HepG2 (cell line): ENCODE measurements around the gene DAAM2. TPM values are rescaled to one million over a fixed set of nuclear protein-coding genes. Genes with fewer than 3 reads are reported as not detected.

Experiments
- ATAC-seq: fragments of 200-7000 bp; cut with Tn5 transposase; 3 replicates; pipeline ENCODE4 v1.9.1; 2020; ENCODE audit warnings: mild to moderate bottlenecking, moderate library complexity
- BruUV-seq: library from RNA; stranded (reverse); fragments of 400-500 nt; replicated peaks from 2 replicates; lab custom pipeline; 2021; lab: Mats Ljungman, UMichigan
- CTCF ChIA-PET: fragments of 300-600 bp; formaldehyde crosslinking; extraction: SDS; loops from one replicate; lab custom pipeline; 2021; ENCODE audit warnings: low total read pairs, inconsistent platforms, low intra/inter-chr PET ratio; lab: Yijun Ruan, JAX
- POLR2A ChIA-PET: fragments of 350-600 bp; sonication (Branson Sonifier 250); formaldehyde crosslinking; loops from one replicate; lab custom pipeline; 2020; ENCODE audit warnings: antibody characterized with exemption, inconsistent platforms; lab: Yijun Ruan, JAX
- DNase-seq: peaks from one replicate; pipeline ENCODE4 v3.0.0-alpha.2; 2015; ENCODE audit warnings: low spot score
- FAIRE-seq: peaks from 3 replicates; lab custom pipeline; 2011; peaks lifted over from hg19 to GRCh38; lab: Jason Lieb, UNC
- H2AFZ ChIP-seq: one replicate; pipeline ENCODE4 v1.6.1; 2011; ENCODE audit warnings: low read length, inconsistent platforms
- H3K27ac ChIP-seq: fragments of 300-600 bp; 3 replicates; pipeline ENCODE4 v1.8.0; 2011; ENCODE audit warnings: mixed run types, mild to moderate bottlenecking, mixed read lengths, low read length, inconsistent platforms; ENCODE audit not compliant: insufficient read depth; ENCODE audit errors: extremely low read length
- H3K27me3 ChIP-seq, 2 experiments: fragments of 200-600 bp in 1 of 2; 2 replicates in 1 of 2; 3 replicates in 1 of 2; pipeline versions ENCODE4 v1.6.0 to v1.8.0; 2011; ENCODE audit warnings: low read length in 2 of 2, mild to moderate bottlenecking in 2 of 2, moderate library complexity in 2 of 2, inconsistent platforms in 1 of 2; ENCODE audit not compliant: insufficient read depth in 2 of 2, control insufficient read depth in 1 of 2
- H3K36me3 ChIP-seq, 2 experiments: fragments of 200-600 bp in 1 of 2; replicated peaks in 1 of 2; 2 replicates in 1 of 2; 3 replicates in 1 of 2; pipeline versions ENCODE4 v1.5.1 to v1.8.0; 2011; ENCODE audit warnings: low read length in 2 of 2, inconsistent platforms in 1 of 2; ENCODE audit not compliant: insufficient read depth in 2 of 2, control insufficient read depth in 1 of 2
- H3K4me1 ChIP-seq: 2 replicates; pipeline ENCODE4 v1.5.1; 2012; ENCODE audit warnings: low read length, inconsistent platforms; ENCODE audit not compliant: insufficient read depth
- H3K4me2 ChIP-seq: 2 replicates; pipeline ENCODE4 v1.6.0; 2011; ENCODE audit warnings: low read depth, low read length, inconsistent platforms
- H3K4me3 ChIP-seq, 3 experiments: fragments of 200-600 bp in 1 of 3; sonication (generic), shearing (Covaris generic) in 1 of 3; replicated peaks in 1 of 3; 2 replicates each; pipeline ENCODE4 v1.5.1; 2011 to 2016; ENCODE audit warnings: low read length in 3 of 3, inconsistent platforms in 2 of 3, low read depth in 2 of 3, mild to moderate bottlenecking in 2 of 3, control low read depth in 1 of 3, mixed read lengths in 1 of 3; ENCODE audit not compliant: insufficient read depth in 1 of 3
- H3K79me2 ChIP-seq: one replicate; pipeline ENCODE4 v1.6.1; 2011; ENCODE audit warnings: low read length, inconsistent platforms; ENCODE audit not compliant: insufficient read depth
- H3K9ac ChIP-seq: 2 replicates; pipeline ENCODE4 v1.6.0; 2011; ENCODE audit warnings: mild to moderate bottlenecking, low read depth, low read length, inconsistent platforms; ENCODE audit not compliant: insufficient read depth
- H3K9me3 ChIP-seq: 2 replicates; pipeline ENCODE4 v1.5.1; 2012; ENCODE audit warnings: mild to moderate bottlenecking, low read length
- H4K20me1 ChIP-seq: 2 replicates; pipeline ENCODE4 v1.6.0; 2011; ENCODE audit warnings: inconsistent platforms, mild to moderate bottlenecking, low read length, moderate library complexity; ENCODE audit not compliant: insufficient read depth
- CEBPB ChIP-seq: IDR thresholded peaks from 2 replicates; pipeline ENCODE4 v1.6.1; 2011; ENCODE audit warnings: low read depth, low read length, improper control_type of control experiment, borderline replicate concordance
- FOSL2 ChIP-seq: sonication (generic); formaldehyde crosslinking; IDR thresholded peaks from 2 replicates; pipeline ENCODE4 v1.4.0; 2020; ENCODE audit warnings: missing genetic modification reagents
- HHEX ChIP-seq: IDR thresholded peaks from 2 replicates; pipeline ENCODE4 v1.6.1; 2016; ENCODE audit warnings: control low read depth
- MAFF ChIP-seq: IDR thresholded peaks from 2 replicates; pipeline ENCODE4 v1.6.1; 2011; ENCODE audit warnings: low read depth, low read length, improper control_type of control experiment
- MIXL1 ChIP-seq: IDR thresholded peaks from 2 replicates; pipeline ENCODE4 v1.6.1; 2016
- WGBS: methylation state at CpG from one replicate; pipeline ENCODE4 v1.1.6; 2017; ENCODE audit warnings: low lambda C conversion rate; 5-methylcytosine and 5-hydroxymethylcytosine counted together
- in situ Hi-C: cut with HindIII; loops from 2 replicates; pipeline ENCODE4 v1.10.0; 2017; ENCODE audit warnings: low pct_unique_long_range_greater_than_20kb; ENCODE audit not compliant: extremely low pct_ligation_motif_present
- intact Hi-C: fragments of 100-400 bp; cut with micrococcal nuclease; formaldehyde crosslinking; loops from one replicate; pipeline ENCODE4 v1.10.0; 2022; ENCODE audit not compliant: unreplicated experiment
- polyA plus RNA-seq, 8 experiments: library from polyadenylated mRNA; depleted of rRNA in 3 of 8; stranded (reverse) in 7 of 8; unstranded in 1 of 8; fragments of >200 nt; fragmentation: Illumina TruSeq in 4 of 8; extraction: Trizol in 4 of 8; gene quantifications; 2 replicates each; pipeline versions ENCODE4 v1.2.1 to v1.2.3, GENCODE V29; 2011 to 2016; ENCODE audit warnings: low read depth in 4 of 8, missing spikeins in 1 of 8, mixed read lengths in 1 of 8; ENCODE audit not compliant: insufficient read depth in 1 of 8
- total RNA-seq, 5 experiments: library from RNA; depleted of rRNA; stranded (reverse); fragments of >200 nt; fragmentation: Illumina TruSeq; extraction: Trizol; gene quantifications; 2 replicates each; pipeline ENCODE4 v1.2.3, GENCODE V29; 2016; ENCODE audit warnings: low read depth in 1 of 5
- TF ChIP-seq, protein P1 (sequence below): sonication (generic); formaldehyde crosslinking; IDR thresholded peaks from 2 replicates; pipeline ENCODE4 v1.4.0; 2020; ENCODE audit warnings: missing genetic modification reagents, borderline replicate concordance
- TF ChIP-seq, protein P2 (sequence below): sonication (generic); formaldehyde crosslinking; IDR thresholded peaks from 2 replicates; pipeline ENCODE4 v1.4.0; 2020; ENCODE audit warnings: missing genetic modification reagents, borderline replicate concordance
- TF ChIP-seq, protein P3 (sequence below): sonication (generic); formaldehyde crosslinking; IDR thresholded peaks from 2 replicates; pipeline ENCODE4 v1.8.0; 2022; ENCODE audit warnings: mild to moderate bottlenecking, missing genetic modification reagents, moderate library complexity
- TF ChIP-seq, protein P4 (sequence below): sonication (generic); formaldehyde crosslinking; IDR thresholded peaks from 2 replicates; pipeline ENCODE4 v1.5.1; 2020; ENCODE audit warnings: missing genetic modification reagents, mild to moderate bottlenecking, borderline replicate concordance

Gene DAAM2
- total and polyA plus RNA-seq, 2 of the 13 experiments (the other 11 are each of a cell fraction or from before 2014, with no cell fraction given) = 0.01 TPM; not detected in 1

DNA sequence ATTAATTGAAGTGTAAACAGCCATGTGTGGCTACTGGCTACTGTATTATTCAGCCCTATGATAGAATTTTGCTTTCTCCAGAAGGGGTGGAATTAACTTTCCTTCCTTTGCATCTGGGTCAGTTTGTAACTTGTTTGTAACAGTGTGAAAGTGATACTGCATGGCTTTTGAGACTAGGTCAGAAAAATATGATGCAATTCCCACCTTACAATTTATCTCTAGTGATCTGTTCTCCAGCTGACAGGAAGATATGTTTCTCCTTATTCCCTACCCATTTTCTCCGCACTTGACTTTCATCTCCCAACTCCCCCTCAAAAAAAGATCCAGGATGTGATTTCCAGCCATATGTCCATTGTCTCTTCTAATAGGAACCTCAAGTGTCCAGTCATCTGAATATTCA is 144.7 kb downstream of the DAAM2 start:
- no peak overlapping the region for H3K4me2 ChIP-seq
- ChIA-PET POLR2A (no interaction called here), CTCF (no interaction called here)
- no peak overlapping the region for H3K4me3 ChIP-seq
- no peaks in the 10 kb centered on the region for H3K9me3 ChIP-seq
- H3K9ac ChIP-seq = no peak overlapping the region
- WGBS = 94% methylated on average over 1 of the region's 1 CpG
- intact Hi-C loops = no loop called here
- H3K36me3 ChIP-seq = no peaks in the 10 kb centered on the region
- H4K20me1 ChIP-seq = no peaks in the 10 kb centered on the region
- no TSS peak for BruUV-seq
- in situ Hi-C loops = no loop called here
- ATAC-seq = no peak
- no peaks in the 10 kb centered on the region for H3K79me2 ChIP-seq
- H3K4me1 ChIP-seq = peaks cover 33% of the 10 kb centered on the region
- 0 out of 2 replicates have a peak, but pooled peaks have one; percentile 12 for TF ChIP-seq CEBPB
- TF ChIP-seq, protein P1, sequence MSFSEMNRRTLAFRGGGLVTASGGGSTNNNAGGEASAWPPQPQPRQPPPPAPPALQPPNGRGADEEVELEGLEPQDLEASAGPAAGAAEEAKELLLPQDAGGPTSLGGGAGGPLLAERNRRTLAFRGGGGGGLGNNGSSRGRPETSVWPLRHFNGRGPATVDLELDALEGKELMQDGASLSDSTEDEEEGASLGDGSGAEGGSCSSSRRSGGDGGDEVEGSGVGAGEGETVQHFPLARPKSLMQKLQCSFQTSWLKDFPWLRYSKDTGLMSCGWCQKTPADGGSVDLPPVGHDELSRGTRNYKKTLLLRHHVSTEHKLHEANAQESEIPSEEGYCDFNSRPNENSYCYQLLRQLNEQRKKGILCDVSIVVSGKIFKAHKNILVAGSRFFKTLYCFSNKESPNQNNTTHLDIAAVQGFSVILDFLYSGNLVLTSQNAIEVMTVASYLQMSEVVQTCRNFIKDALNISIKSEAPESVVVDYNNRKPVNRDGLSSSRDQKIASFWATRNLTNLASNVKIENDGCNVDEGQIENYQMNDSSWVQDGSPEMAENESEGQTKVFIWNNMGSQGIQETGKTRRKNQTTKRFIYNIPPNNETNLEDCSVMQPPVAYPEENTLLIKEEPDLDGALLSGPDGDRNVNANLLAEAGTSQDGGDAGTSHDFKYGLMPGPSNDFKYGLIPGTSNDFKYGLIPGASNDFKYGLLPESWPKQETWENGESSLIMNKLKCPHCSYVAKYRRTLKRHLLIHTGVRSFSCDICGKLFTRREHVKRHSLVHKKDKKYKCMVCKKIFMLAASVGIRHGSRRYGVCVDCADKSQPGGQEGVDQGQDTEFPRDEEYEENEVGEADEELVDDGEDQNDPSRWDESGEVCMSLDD (CRISPR knock-in tag) = no peak
- FAIRE-seq = no peak
- no peak overlapping the region for H3K27ac ChIP-seq
- no peak for DNase-seq
- 0 out of 5 replicates have a peak, but pooled peaks cover 0 to 3% of the 10 kb centered on the region in 2 experiments for H3K27me3 ChIP-seq
- H2AFZ ChIP-seq = no peak overlapping the region

DNA sequence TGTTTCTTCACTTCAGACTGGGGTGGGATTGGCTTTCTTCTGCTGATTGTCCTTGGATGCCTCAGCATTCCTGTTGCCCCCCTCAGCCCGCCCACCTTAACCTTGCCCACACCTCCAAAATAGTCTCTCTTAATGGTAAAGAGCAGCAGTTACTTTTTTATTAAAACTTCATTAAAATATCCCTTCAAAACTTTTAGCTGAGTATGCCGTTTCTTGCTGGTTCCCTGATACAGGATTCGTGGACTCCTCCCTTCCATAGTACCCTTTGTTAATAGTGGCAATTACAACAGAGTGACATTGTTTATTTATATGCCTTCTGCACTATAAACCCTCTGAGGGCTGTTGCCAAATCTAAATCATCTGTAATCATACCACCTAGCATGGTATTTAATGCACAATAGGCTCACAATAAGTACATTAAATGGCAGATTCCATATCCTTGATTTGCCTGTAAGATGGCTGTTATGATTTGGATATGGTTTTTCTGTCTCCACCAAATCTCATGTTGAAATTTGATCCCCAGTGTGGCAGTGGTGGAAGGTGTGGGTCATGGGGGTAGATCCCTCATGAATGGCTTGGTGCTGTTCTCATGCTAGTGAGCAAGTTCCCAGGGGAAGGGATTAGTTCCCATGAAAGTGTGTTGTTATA is 145.6 kb downstream of the DAAM2 start:
- no peak overlapping the region for H3K9ac ChIP-seq
- no peaks in the 10 kb centered on the region for H3K79me2 ChIP-seq
- DNase-seq (no peak), ATAC-seq (no peak), FAIRE-seq (no peak)
- H3K27ac ChIP-seq = no peak overlapping the region
- ChIA-PET POLR2A (no interaction called here), CTCF (no interaction called here)
- H3K4me1 ChIP-seq = peaks cover 25% of the 10 kb centered on the region
- no TSS peak for BruUV-seq
- H3K9me3 ChIP-seq = no peaks in the 10 kb centered on the region
- no peak overlapping the region for H2AFZ ChIP-seq
- in situ Hi-C loops = no loop called here
- intact Hi-C loops = no loop called here
- H3K4me3 ChIP-seq = no peak overlapping the region
- no peaks in the 10 kb centered on the region for H3K36me3 ChIP-seq
- H3K27me3 ChIP-seq = 0 out of 5 replicates have a peak, but pooled peaks cover 0 to 3% of the 10 kb centered on the region in 2 experiments
- H4K20me1 ChIP-seq = no peaks in the 10 kb centered on the region
- no peak overlapping the region for H3K4me2 ChIP-seq
- WGBS = 38% methylated on average over 3 of the region's 3 CpGs
- TF ChIP-seq, protein P2, sequence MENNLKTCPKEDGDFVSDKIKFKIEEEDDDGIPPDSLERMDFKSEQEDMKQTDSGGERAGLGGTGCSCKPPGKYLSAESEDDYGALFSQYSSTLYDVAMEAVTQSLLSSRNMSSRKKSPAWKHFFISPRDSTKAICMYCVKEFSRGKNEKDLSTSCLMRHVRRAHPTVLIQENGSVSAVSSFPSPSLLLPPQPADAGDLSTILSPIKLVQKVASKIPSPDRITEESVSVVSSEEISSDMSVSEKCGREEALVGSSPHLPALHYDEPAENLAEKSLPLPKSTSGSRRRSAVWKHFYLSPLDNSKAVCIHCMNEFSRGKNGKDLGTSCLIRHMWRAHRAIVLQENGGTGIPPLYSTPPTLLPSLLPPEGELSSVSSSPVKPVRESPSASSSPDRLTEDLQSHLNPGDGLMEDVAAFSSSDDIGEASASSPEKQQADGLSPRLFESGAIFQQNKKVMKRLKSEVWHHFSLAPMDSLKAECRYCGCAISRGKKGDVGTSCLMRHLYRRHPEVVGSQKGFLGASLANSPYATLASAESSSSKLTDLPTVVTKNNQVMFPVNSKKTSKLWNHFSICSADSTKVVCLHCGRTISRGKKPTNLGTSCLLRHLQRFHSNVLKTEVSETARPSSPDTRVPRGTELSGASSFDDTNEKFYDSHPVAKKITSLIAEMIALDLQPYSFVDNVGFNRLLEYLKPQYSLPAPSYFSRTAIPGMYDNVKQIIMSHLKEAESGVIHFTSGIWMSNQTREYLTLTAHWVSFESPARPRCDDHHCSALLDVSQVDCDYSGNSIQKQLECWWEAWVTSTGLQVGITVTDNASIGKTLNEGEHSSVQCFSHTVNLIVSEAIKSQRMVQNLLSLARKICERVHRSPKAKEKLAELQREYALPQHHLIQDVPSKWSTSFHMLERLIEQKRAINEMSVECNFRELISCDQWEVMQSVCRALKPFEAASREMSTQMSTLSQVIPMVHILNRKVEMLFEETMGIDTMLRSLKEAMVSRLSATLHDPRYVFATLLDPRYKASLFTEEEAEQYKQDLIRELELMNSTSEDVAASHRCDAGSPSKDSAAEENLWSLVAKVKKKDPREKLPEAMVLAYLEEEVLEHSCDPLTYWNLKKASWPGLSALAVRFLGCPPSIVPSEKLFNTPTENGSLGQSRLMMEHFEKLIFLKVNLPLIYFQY (CRISPR knock-in tag) = no peak
- no peak for TF ChIP-seq MIXL1
- TF ChIP-seq FOSL2 = no peak
- TF ChIP-seq MAFF = 0 out of 2 replicates have a peak, but pooled peaks have one; percentile 6
- no peak for TF ChIP-seq HHEX (CRISPR knock-in tag)
- TF ChIP-seq, protein P3, sequence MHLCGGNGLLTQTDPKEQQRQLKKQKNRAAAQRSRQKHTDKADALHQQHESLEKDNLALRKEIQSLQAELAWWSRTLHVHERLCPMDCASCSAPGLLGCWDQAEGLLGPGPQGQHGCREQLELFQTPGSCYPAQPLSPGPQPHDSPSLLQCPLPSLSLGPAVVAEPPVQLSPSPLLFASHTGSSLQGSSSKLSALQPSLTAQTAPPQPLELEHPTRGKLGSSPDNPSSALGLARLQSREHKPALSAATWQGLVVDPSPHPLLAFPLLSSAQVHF (CRISPR knock-in tag) = no peak
- TF ChIP-seq, protein P4, sequence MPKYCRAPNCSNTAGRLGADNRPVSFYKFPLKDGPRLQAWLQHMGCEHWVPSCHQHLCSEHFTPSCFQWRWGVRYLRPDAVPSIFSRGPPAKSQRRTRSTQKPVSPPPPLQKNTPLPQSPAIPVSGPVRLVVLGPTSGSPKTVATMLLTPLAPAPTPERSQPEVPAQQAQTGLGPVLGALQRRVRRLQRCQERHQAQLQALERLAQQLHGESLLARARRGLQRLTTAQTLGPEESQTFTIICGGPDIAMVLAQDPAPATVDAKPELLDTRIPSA (CRISPR knock-in tag) = no peak
